A375 (cell line): ENCODE results near the gene STMN1. TPM values are rescaled to one million over a fixed set of nuclear protein-coding genes. Genes with fewer than 3 reads are reported as not detected.

Experiments
- small RNA-seq: library from RNA; depleted of rRNA; stranded (forward); fragments of <200 nt; gene quantifications from one replicate; pipeline ENCODE3, GENCODE V24; 2014
- total RNA-seq: library from RNA; depleted of rRNA; stranded (reverse); fragments of >200 nt; shearing (Covaris generic); gene quantifications from 2 replicates; pipeline ENCODE4 v1.2.3, GENCODE V29; 2014; rRNA removed

Gene STMN1
- total RNA-seq: 462 and 503 TPM in 2 replicates

GRCh38 chr1:25905680-25906643, at the start of gene STMN1:
Gene STMN1 (minus strand): TSS chr1:25906419. CDS start chr1:25904676, 1,743 bp downstream.

GRCh38 chr1:25875154-25875855, 30.9 kb downstream of the STMN1 start, which contains the start of gene PAQR7:
Gene PAQR7 (minus strand): TSS chr1:25875708. CDS start chr1:25863839, 11,869 bp downstream.

GRCh38 chr1:25858906-25859789, 47.1 kb downstream of the STMN1 start, which contains the start of gene AUNIP:
Gene AUNIP (minus strand): TSS chr1:25859457. CDS start chr1:25859357, 100 bp downstream.

Small RNAs within 50 kb of the gene (small RNA-seq; reads per million reads assigned to genes)
- gene AL033528.1 (not detected), gene RF00019 (not detected), gene SNRPFP2 (not detected)

Other genes starting within 250 kb of the STMN1 start
- 29.1 and 41.2 TPM in 2 replicates for gene SELENON, start 106.2 kb downstream of the STMN1 start, total RNA-seq
- gene MTFR1L, start 86.5 kb downstream of the STMN1 start, total RNA-seq: 42.2 and 43.2 TPM in 2 replicates
- 20.7 and 27.8 TPM in 2 replicates for gene AUNIP, start 47.0 kb downstream of the STMN1 start, total RNA-seq
- 6.6 and 7.4 TPM in 2 replicates for gene PAQR7, start 30.7 kb downstream of the STMN1 start, total RNA-seq
- 9.5 and 9.9 TPM in 2 replicates for gene PAFAH2, start 91.6 kb upstream of the STMN1 start, total RNA-seq
- gene EXTL1, start 115.4 kb upstream of the STMN1 start, total RNA-seq: 12.3 and 17.5 TPM in 2 replicates
- not detected in 2 replicates for gene SLC30A2, start 139.7 kb upstream of the STMN1 start, total RNA-seq
- not detected in 2 replicates for gene TRIM63, start 161.2 kb upstream of the STMN1 start, total RNA-seq
- 4.8 and 5.0 TPM in 2 replicates for gene PDIK1L, start 205.4 kb upstream of the STMN1 start, total RNA-seq